ENCODE data around the gene INPP5E. TPM values are rescaled to one million over a fixed set of nuclear protein-coding genes. Genes with fewer than 3 reads are reported as not detected.

The INPP5E gene
- total and polyA plus RNA-seq, 2 experiments from 2014 or later: 5.8 to 13.4 TPM

DNA sequence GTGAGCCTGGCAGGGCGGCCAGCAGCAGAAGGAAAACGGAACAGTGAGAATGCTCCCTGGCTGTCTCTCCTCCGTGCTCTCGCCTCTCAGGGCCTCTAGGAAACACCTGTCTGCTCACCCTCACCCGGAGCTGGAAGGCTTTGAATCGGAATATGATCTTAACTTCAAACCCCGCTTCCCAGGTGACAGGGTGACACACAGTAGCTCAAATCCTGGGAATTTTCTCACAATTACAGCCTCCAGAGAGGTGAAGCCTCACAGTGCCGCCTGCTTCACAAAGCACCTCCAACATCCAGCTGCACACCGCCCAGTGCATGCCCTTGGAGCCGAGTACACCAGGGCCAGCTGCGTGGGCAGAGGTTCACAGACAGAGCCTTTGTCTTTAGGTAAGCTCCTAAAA is 30.7 kb upstream of the INPP5E start:
- peaks cover 38% of the 10 kb centered on the region for H3K36me3 ChIP-seq (ENCODE audit: insufficient read depth)
- no peaks in the 10 kb centered on the region for H3K4me1 ChIP-seq (ENCODE audit: insufficient read depth)
- peaks cover 73% of the 10 kb centered on the region for H3K36me3 Mint-ChIP-seq (ENCODE audit: low read depth)
- peaks cover 46% of the 10 kb centered on the region for H4K20me1 ChIP-seq (replicated peaks; ENCODE audit: insufficient read depth)
- no peak overlapping the region for H3K27ac ChIP-seq (ENCODE audit: low read depth)
- H3K4me2 ChIP-seq: no peak overlapping the region
- H3K9me2 ChIP-seq (ENCODE audit: insufficient read depth): no peaks in the 10 kb centered on the region
- H3K27me3 Mint-ChIP-seq (ENCODE audit: insufficient read depth, low read depth, poor library complexity): peaks cover 7% of the 10 kb centered on the region
- H3K27me3 ChIP-seq (ENCODE audit: insufficient read depth): no peaks in the 10 kb centered on the region
- H3F3A ChIP-seq (replicated peaks; ENCODE audit: low read depth): 0 out of 2 replicates have a peak, but pooled peaks cover 7% of the 10 kb centered on the region
- no peak overlapping the region for H3K4me3 Mint-ChIP-seq
- H3K27ac Mint-ChIP-seq: no peak overlapping the region
- TF ChIP-seq POLR2AphosphoS5 (IDR thresholded peaks at IDR 0.05; ENCODE audit: low read depth) (no peak), STAT1 (IDR thresholded peaks at IDR 0.05; ENCODE audit: unreplicated experiment) (no peak), EZH2phosphoT487 (IDR thresholded peaks at IDR 0.05; ENCODE audit: unreplicated experiment) (no peak), CREB1 (CRISPR knock-in tag; IDR thresholded peaks at IDR 0.05; ENCODE audit: low read depth) (no peak), ZNF462 (CRISPR knock-in tag; IDR thresholded peaks at IDR 0.05) (no peak), ZNF331 (CRISPR knock-in tag; IDR thresholded peaks at IDR 0.05; ENCODE audit: low read depth) (no peak), REST (IDR thresholded peaks at IDR 0.05; ENCODE audit: unreplicated experiment) (no peak)
- TF ChIP-seq, protein P1, sequence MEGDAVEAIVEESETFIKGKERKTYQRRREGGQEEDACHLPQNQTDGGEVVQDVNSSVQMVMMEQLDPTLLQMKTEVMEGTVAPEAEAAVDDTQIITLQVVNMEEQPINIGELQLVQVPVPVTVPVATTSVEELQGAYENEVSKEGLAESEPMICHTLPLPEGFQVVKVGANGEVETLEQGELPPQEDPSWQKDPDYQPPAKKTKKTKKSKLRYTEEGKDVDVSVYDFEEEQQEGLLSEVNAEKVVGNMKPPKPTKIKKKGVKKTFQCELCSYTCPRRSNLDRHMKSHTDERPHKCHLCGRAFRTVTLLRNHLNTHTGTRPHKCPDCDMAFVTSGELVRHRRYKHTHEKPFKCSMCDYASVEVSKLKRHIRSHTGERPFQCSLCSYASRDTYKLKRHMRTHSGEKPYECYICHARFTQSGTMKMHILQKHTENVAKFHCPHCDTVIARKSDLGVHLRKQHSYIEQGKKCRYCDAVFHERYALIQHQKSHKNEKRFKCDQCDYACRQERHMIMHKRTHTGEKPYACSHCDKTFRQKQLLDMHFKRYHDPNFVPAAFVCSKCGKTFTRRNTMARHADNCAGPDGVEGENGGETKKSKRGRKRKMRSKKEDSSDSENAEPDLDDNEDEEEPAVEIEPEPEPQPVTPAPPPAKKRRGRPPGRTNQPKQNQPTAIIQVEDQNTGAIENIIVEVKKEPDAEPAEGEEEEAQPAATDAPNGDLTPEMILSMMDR (conservative IDR thresholded peaks at IDR 0.05; ENCODE audit: low read depth in 2 of 2): no peak
- no peaks in the 10 kb centered on the region for H3K4me1 Mint-ChIP-seq
- DNase-seq (ENCODE audit: low spot score) (no peak), ATAC-seq (no peak)
- H3K79me2 ChIP-seq (replicated peaks; ENCODE audit: insufficient read depth): peaks cover 81% of the 10 kb centered on the region
- H2AFZ ChIP-seq: no peak overlapping the region
- H3K9me3 Mint-ChIP-seq: no peaks in the 10 kb centered on the region
- H3K4me3 ChIP-seq: no peak overlapping the region
